RCC 7860 (cell line): ENCODE data around the gene GDI2.

Experiments
- DNase-seq: peaks from one replicate; pipeline ENCODE4 v3.0.0-alpha.2; 2015; ENCODE audit warnings: low spot score
- FAIRE-seq: peaks from 2 replicates; lab custom pipeline; 2012; peaks lifted over from hg19 to GRCh38; lab: Jason Lieb, UNC

Gene GDI2

DNA sequence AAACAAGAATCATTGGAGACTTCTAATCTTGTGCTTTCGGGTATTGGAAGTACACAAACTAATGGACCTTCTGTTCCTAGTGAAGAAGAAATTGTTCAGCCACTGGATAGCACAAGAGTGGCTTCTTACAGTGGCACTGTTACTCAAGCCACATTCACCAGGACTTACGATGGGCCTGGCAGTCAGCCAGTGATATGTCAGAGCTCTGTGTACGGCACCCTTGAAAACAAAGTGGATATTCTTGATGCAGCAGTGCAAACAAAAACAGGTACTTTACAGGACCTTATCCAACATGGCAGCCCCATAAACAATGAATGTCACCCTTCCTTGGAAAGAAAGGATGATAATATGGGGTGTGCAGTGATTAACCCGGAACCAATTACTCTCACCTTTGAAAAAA lies 67.0 kb downstream of the GDI2 start:
- no peak for FAIRE-seq
- DNase-seq = no peak

DNA sequence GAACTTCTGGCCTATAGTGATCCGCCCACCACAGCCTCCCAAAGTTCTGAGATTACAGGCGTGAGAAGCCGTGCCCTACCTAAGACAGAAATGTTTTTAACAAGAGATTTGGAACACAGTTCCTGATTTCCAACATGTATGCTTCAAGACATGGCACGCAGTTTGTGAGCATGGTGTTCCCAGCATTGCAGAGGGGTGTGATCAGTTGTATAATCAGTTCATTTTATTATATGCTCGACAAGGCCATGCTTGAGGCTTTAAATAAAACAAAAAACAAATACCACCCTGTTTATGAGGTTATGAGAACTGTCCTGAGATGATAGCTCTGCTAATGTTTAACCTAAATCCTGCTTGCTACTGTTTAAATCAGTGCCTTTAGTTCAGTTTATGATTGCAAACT lies 68.4 kb downstream of the GDI2 start:
- no peak for DNase-seq
- FAIRE-seq = no peak

DNA sequence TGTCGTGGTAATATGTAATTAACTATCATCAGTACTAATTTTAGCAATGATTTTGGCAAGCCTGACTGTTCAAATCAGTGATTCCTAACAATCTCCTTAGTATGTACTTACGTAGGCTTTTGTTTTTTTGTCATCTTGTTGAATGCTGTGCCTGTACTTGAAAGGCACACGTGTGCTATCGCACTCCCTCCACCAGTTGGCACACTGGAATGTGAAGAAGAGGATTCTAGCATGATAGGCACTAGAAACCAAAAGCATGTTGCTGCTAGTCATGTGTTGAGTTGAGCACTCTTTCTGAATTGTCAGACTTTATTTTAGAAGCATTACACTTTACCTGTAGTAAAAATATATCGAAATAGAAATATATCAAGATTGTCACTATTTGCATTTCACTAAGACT lies 69.5 kb downstream of the GDI2 start:
- FAIRE-seq (no peak), DNase-seq (no peak)

DNA sequence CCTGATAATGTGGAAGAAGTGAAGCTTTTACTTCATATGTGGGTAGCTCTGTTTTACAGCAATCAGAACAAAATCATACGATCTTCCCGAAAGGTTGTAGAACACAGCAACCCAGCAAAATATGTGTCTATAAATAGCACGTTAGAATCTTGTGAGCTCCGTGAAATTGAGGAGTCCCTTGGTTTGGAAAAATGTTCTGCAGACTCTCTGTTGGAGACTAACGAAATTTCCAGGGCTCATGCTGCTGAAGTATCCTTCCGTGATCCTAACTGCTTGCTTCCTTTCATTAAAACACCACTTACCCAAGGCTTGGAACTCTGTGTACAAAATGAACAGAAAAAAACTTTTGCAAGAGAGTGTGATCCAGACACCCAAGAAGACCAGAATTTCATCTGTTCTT lies 71.1 kb downstream of the GDI2 start:
- DNase-seq = no peak
- FAIRE-seq = no peak

DNA sequence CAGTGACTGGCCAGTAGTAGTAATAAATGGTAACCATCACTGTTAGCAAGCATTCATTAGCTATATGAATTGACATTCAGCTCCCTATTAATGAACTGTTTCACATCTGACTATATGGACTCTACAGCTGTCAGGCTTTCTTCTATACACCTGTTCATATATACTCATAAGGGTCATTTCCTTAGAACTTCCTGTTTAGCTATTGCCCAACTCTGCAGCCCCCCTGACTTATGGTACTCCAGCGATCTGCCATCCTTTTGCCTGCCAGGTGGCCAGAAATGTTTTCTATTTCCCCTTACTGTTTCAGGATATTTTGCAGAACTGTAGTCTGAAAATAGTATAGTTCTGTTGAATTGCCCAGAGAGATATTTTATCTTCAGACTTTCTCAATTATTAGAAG lies 72.0 kb downstream of the GDI2 start:
- FAIRE-seq = no peak
- DNase-seq = no peak

DNA sequence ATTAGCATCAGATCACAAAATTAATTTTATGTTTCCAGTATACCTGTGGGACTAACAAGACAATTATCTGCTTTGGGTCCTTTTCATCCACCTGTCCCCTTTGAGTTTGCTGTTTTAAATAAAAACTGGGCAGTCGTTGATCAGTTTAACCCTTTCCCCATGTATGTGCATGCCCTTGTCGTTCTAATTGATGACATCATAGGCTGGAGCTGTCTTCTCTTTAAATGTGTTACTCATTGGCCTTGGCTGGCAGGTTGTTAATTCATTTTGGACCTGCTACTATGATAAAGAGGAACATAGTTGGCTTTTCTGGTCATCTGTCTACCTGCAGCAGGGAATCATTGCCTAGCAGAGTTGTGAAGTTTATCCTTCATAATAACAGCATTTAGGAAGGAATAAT lies 74.8 kb downstream of the GDI2 start:
- DNase-seq (no peak), FAIRE-seq (no peak)

DNA sequence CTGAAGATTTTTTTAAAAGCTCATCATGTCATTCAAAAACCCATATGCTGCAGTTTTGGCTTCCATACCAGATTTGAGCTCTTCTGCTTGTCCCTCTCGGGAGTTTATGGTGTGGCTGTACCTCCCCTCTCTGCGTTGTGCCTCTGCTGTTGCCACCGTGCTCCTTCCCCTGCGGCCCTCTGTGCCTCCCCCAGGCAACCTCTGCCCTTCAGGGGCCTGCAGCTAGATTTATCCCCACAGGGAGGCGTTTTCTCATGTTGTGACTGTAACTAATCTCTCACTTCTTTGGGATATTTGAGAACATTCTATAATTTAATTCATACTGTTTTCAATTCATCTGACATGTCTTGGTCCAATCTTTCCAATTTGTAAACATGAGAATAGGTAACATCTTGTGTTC lies 75.9 kb downstream of the GDI2 start:
- no peak for FAIRE-seq

DNA sequence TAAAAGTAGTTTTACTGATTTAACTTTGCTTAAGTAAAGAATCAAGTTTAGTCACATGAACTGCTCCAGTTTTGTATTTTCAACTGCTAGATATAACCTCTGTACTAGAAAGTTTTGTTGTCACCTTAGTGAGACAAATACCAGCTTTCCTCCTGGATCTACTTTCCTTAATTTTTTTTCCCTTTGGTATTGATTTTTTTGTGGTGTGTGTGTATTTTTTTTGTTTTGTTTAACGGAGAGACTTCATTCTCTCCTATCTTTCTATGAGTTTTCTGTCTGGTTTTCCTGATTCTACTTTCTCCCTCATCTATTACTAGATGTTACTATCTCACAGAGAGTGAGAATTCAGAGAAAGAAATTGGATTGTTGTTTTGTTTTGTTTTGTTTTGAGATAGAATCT lies 76.6 kb downstream of the GDI2 start:
- DNase-seq = no peak
- FAIRE-seq = no peak

More for the DNA sequence above, 75.9 kb downstream of the GDI2 start:
- no peak for DNase-seq

DNA sequence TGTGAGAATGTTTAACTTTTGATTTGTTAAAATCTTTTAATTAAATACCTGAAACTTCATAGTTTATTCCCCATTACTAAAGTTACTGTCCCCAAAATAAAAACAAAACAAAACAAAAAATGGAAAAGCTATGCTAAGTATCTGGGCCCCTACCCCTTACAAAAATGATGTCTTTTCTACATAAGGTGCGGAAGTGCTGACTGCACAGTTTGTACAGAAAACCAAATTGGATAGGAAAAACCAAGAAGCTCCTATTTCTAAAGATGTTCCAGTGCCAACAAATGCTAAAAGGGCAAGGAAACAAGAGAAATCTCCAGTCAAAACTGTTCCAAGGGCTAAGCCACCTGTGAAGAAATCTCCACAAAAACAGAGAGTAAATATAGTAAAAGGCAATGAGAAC lies 78.1 kb downstream of the GDI2 start:
- no peak for DNase-seq
- FAIRE-seq = no peak

DNA sequence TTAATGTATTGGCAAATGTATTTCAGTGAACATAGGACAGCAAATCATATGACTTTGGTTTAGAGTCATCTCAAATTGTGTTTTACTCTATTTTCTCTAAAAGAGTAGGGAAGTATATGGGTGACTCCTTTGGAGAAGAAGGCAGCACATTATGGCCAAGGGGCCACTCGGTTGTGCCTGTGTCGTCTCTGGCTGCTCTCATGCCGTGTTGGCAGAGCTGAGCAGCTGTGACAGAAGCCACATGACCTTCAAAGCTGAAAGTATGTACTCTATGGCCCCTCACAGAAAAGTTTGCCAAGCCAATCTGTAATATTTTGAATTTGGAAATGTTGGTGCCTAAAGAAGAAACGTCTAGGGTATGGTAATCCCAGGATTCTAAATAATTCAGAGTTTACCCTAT lies 81.1 kb downstream of the GDI2 start:
- DNase-seq (no peak), FAIRE-seq (no peak)

DNA sequence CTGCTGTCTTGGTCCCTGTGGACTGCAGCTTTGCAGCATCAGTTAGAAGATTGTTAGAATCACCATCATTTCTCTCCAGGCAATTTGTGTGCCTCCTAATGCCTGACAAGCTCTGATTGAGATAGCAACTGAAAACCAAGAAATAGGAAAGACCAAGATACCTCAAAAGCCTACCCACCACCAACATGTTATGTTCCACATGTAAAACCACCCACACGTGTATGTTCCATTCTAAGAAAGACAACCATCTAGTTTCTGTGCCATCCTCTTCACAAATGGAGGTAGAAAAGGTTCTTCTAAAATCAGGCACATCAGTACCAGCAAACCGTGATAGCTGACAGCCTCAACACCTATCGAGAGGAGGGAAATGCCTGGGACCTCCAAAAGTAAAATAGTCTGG lies 81.7 kb downstream of the GDI2 start:
- DNase-seq (no peak), FAIRE-seq (no peak)

DNA sequence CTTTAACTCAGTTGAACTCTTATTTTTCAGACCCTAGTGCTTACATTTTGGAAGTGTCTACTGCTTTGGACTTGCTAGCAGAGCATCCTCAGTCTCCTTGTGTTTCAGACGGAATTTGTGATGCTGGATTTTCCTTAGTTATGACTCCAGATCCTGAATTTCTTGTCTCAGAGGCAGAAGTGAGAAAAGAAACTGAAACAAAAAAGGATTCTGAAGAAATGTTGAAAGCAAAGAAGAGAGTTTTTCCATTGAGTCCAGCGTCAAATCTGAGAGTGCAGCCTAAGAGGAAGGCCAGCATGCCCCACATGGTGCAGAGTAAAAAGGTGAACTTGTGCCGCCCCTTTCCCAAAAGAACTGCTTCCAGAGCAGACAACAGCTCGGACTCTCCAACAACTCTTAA lies 82.5 kb downstream of the GDI2 start:
- no peak for FAIRE-seq
- no peak for DNase-seq

DNA sequence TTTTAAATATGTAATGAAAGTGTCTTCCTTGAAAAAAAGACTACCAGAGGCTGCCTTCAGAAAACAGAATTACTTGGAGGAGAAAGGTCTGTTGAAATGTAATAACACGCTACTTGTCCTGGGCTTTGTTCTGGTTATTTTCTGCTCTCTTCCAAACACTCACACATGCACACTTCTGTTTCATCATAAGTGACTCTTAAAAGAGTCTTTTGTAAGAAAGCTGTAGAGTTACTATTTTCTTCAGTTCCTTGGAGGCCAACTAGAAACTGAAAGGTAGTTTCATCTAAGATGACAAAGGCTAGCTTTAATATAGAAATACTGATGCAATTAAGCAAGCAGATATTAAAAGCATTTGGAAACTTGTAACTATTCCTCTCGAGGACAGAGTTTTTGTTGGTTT lies 89.5 kb downstream of the GDI2 start:
- no peak for FAIRE-seq
- no peak for DNase-seq

DNA sequence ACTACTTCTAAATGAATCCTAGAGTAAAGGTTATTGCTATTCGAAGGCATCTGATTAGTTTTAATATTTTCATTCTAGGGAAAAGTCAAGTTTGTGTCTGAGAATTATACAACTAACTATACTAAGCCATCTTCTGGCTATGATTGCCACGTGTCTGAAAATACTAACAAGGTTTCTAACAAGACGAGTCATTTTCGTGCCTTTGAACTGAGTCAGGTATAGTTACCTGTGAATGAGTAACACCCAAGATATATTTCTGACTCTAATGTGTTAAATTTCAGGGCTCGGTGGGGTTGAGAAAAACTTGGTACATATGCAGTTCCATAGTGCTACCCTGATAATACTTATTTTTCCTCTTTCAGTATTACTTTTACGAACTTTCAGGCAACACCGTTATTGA lies 93.1 kb downstream of the GDI2 start:
- FAIRE-seq (no peak), DNase-seq (no peak)

DNA sequence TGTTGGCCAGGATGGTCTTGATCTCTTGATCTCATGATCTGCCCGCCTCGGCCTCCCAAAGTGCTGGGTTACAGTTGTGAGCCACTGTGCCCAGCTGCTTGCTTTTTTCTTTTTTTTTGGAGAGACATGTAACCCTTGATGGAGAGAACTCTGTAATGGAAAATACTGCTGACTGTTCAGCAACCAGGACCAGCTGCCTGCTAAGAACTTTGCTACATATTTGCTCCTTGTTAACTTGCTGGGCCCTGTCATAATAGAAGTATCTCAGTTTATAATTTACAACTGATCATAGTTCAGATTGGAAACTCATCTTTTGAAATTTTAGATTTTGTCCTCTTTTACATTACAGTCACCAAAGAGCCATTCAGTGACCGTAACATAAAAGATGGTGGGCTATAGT lies 93.7 kb downstream of the GDI2 start:
- no peak for DNase-seq
- FAIRE-seq = no peak
